GM19455 (cell line): ENCODE results near the gene CORO2B.

Source experiments
- ATAC-seq: cut with Tn5 transposase; IDR thresholded peaks from one replicate; pipeline ENCODE4 v1.9.1; 2021; ENCODE audit not compliant: unreplicated experiment

The CORO2B gene

GRCh38 chr15:68763063-68763462 is 184.3 kb downstream of the CORO2B start:
- ATAC-seq, result no peak

- ATAC-seq, result no peak
Observed at GRCh38 chr15:68764090-68764489, 185.3 kb downstream of the CORO2B start.

- ATAC-seq, result no peak
Observed at GRCh38 chr15:68765602-68766368, 187.0 kb downstream of the CORO2B start.

- ATAC-seq, result no peak
Observed at GRCh38 chr15:68767833-68768232, 189.0 kb downstream of the CORO2B start.

GRCh38 chr15:68768321-68768720 is 189.5 kb downstream of the CORO2B start:
- no peak for ATAC-seq

- ATAC-seq, result no peak
Observed at GRCh38 chr15:68769702-68770101, 190.9 kb downstream of the CORO2B start.

- ATAC-seq, result no peak
Observed at GRCh38 chr15:68770216-68770615, 191.4 kb downstream of the CORO2B start.

GRCh38 chr15:68773036-68773435 is 194.2 kb downstream of the CORO2B start:
- ATAC-seq, result no peak

- no peak for ATAC-seq
Observed at GRCh38 chr15:68774120-68774519, 195.3 kb downstream of the CORO2B start.

- ATAC-seq, result no peak
Observed at GRCh38 chr15:68774521-68775235, 195.9 kb downstream of the CORO2B start.

GRCh38 chr15:68775236-68775577 is 196.4 kb downstream of the CORO2B start:
- ATAC-seq, result no peak

GRCh38 chr15:68775671-68776476 is 197.1 kb downstream of the CORO2B start:
- no peak for ATAC-seq

GRCh38 chr15:68776477-68777270 is 197.9 kb downstream of the CORO2B start:
- no peak for ATAC-seq
